GM12892 (cell line): ENCODE results near the gene CDK7.
"Not testable (repeated sequence)": the region's sequence is repeated elsewhere in the genome, so short reads cannot be mapped to it uniquely, and the experiment has no call there.

Experiments used
- POLR2A ChIP-seq: IDR thresholded peaks from 2 replicates; pipeline ENCODE4 v1.6.1; 2011; ENCODE audit warnings: low read depth, low read length, control low read depth
- TAF1 ChIP-seq: IDR thresholded peaks from 2 replicates; pipeline ENCODE4 v1.6.1; 2011; ENCODE audit warnings: low read depth, mild to moderate bottlenecking, control low read depth, low read length, borderline replicate concordance

- not testable (repeated sequence) for TF ChIP-seq TAF1, POLR2A
Observed at GRCh38 chr5:69220371-69220770, 14.3 kb upstream of the CDK7 start.
